Peyer's patch (tissue), 4 donors: ENCODE measurements around the gene ACSL1.

Source experiments
- CTCF ChIP-seq, 6 experiments: fragments of 450-650 bp in 4 of 6; fragments of 200-600 bp in 2 of 6; sonication (generic) in 1 of 6; IDR thresholded peaks; one replicate each; pipeline ENCODE4 v1.5.1; 2017 to 2019; ENCODE audit warnings: antibody characterized with exemption in 6 of 6, mild to moderate bottlenecking in 3 of 6, moderate library complexity in 1 of 6
- POLR2A ChIP-seq, 2 donors: fragments of 450-650 bp; IDR thresholded peaks; one replicate each; pipeline ENCODE4 v1.5.1; 2017; ENCODE audit warnings: antibody characterized with exemption in 2 of 2, mild to moderate bottlenecking in 2 of 2, moderate library complexity in 2 of 2

DNA sequence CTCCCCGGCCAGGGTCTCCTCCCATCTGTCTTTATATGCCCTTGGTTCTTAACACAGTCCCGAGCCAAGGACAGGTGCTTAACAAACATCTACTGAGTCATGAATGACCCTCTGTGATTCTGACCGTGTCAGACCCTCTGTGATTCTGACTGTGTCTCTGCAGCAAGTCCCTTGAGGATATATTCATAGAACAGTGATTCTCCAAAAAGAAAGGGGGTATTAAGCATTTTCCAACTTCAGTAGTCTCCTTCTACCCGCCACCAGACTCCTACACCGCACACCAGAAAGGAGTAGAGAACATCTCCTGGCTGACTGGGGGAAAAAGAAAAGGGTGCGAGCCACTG lies 13.6 kb downstream of the ACSL1 start:
- no peak for TF ChIP-seq CTCF (IDR thresholded peaks at IDR 0.05)
- no peak for TF ChIP-seq POLR2A (IDR thresholded peaks at IDR 0.05)
